Keratinocyte (primary cell): Measurements from ENCODE around the gene MAJIN. TPM values are rescaled to one million over a fixed set of nuclear protein-coding genes. Genes with fewer than 3 reads are reported as not detected.

Experiments used
- DNase-seq: peaks from one replicate; pipeline ENCODE4 v3.0.0-alpha.2; 2011; ENCODE audit warnings: low read depth, missing footprints, low spot score
- FAIRE-seq: peaks from 2 replicates; lab custom pipeline; 2011; peaks lifted over from hg19 to GRCh38; lab: Jason Lieb, UNC
- H2AFZ ChIP-seq: 2 replicates; pipeline ENCODE4 v1.6.0; 2012; ENCODE audit warnings: low read length, control low read depth, inconsistent platforms; ENCODE audit not compliant: control insufficient read depth
- H3K27ac ChIP-seq: 2 replicates; pipeline ENCODE4 v1.5.1; 2011; ENCODE audit warnings: low read length; ENCODE audit not compliant: control insufficient read depth, insufficient read depth
- H3K27me3 ChIP-seq: 3 replicates; pipeline ENCODE4 v1.6.0; 2011; ENCODE audit warnings: low read length; ENCODE audit not compliant: control insufficient read depth, insufficient read depth; ENCODE audit errors: extremely low read depth
- H3K36me3 ChIP-seq, 2 experiments: 2 replicates in 1 of 2; 3 replicates in 1 of 2; pipeline ENCODE4 v1.5.1; 2011; ENCODE audit warnings: low read length in 2 of 2, mild to moderate bottlenecking in 1 of 2; ENCODE audit not compliant: control insufficient read depth in 2 of 2, insufficient read depth in 2 of 2; ENCODE audit errors: extremely low read depth in 1 of 2
- H3K4me1 ChIP-seq: 3 replicates; pipeline ENCODE4 v1.5.1; 2011; ENCODE audit warnings: low read length; ENCODE audit not compliant: control insufficient read depth, insufficient read depth; ENCODE audit errors: extremely low read depth
- H3K4me2 ChIP-seq: 3 replicates; pipeline ENCODE4 v1.6.0; 2011; ENCODE audit warnings: low read depth, low read length; ENCODE audit not compliant: control insufficient read depth, insufficient read depth; ENCODE audit errors: extremely low read depth
- H3K4me3 ChIP-seq, 3 experiments: fragments of 200-600 bp in 1 of 3; sonication (generic) in 1 of 3; 2 replicates in 2 of 3; 3 replicates in 1 of 3; pipeline ENCODE4 v1.5.1; 2011 to 2016; ENCODE audit warnings: low read length in 3 of 3, mild to moderate bottlenecking in 3 of 3, control low read depth in 2 of 3, inconsistent platforms in 1 of 3, low read depth in 1 of 3, mixed read lengths in 1 of 3, mixed run types in 1 of 3, moderate library complexity in 1 of 3; ENCODE audit not compliant: control insufficient read depth in 2 of 3, insufficient read depth in 2 of 3; ENCODE audit errors: extremely low read depth in 1 of 3
- H3K79me2 ChIP-seq: 2 replicates; pipeline ENCODE4 v1.6.0; 2012; ENCODE audit warnings: low read length; ENCODE audit not compliant: control insufficient read depth, insufficient read depth
- H3K9ac ChIP-seq: 3 replicates; pipeline ENCODE4 v1.6.0; 2011; ENCODE audit warnings: low read length; ENCODE audit not compliant: control insufficient read depth, insufficient read depth; ENCODE audit errors: extremely low read depth
- H3K9me1 ChIP-seq: 3 replicates; pipeline ENCODE4 v1.6.0; 2011; ENCODE audit warnings: low read length; ENCODE audit not compliant: control insufficient read depth, insufficient read depth; ENCODE audit errors: extremely low read depth
- H3K9me3 ChIP-seq: 2 replicates; pipeline ENCODE4 v1.5.1; 2012; ENCODE audit warnings: low read depth, low read length; ENCODE audit not compliant: control insufficient read depth
- H4K20me1 ChIP-seq: 3 replicates; pipeline ENCODE4 v1.6.0; 2011; ENCODE audit warnings: low read length; ENCODE audit not compliant: control insufficient read depth, insufficient read depth; ENCODE audit errors: extremely low read depth
- CTCF ChIP-seq, 3 experiments: IDR thresholded peaks in 1 of 3; conservative IDR thresholded peaks in 1 of 3; optimal IDR thresholded peaks in 1 of 3; 2 replicates in 2 of 3; 3 replicates in 1 of 3; pipeline versions ENCODE3 to v1.5.1; 2011; ENCODE audit warnings: low read length in 3 of 3, mild to moderate bottlenecking in 3 of 3, moderate library complexity in 2 of 3, control low read depth in 1 of 3, inconsistent platforms in 1 of 3; ENCODE audit not compliant: insufficient read depth in 2 of 3; ENCODE audit errors: extremely low read depth in 1 of 3
- EZH2 ChIP-seq: IDR thresholded peaks from one replicate; pipeline ENCODE4 v1.6.1; 2012; ENCODE audit warnings: inconsistent platforms, mild to moderate bottlenecking, low read length, moderate library complexity
- dilution Hi-C: fragments of 300-500 bp; cut with MboI; formaldehyde crosslinking; loops from one replicate; pipeline ENCODE4 v1.7.0; 2020; ENCODE audit warnings: low sequenced_read_pairs; ENCODE audit not compliant: extremely low pct_ligation_motif_present
- polyA plus RNA-seq, 5 experiments: library from polyadenylated mRNA; depleted of rRNA in 3 of 5; stranded (reverse) in 3 of 5; stranded (forward) in 1 of 5; unstranded in 1 of 5; fragments of >200 nt; gene quantifications; 1 replicate in 1 of 5; 2 replicates in 3 of 5; 3 replicates in 1 of 5; pipeline versions ENCODE4 v1.2.1 to v1.2.3, GENCODE V29; 2011 to 2012; ENCODE audit warnings: missing spikeins in 2 of 5, low read depth in 1 of 5, low replicate concordance in 1 of 5

Gene MAJIN
- polyA plus RNA-seq, 1 donor (not counting 4 experiments of a cell fraction or from before 2014, with no cell fraction given): 0.09 TPM

DNA sequence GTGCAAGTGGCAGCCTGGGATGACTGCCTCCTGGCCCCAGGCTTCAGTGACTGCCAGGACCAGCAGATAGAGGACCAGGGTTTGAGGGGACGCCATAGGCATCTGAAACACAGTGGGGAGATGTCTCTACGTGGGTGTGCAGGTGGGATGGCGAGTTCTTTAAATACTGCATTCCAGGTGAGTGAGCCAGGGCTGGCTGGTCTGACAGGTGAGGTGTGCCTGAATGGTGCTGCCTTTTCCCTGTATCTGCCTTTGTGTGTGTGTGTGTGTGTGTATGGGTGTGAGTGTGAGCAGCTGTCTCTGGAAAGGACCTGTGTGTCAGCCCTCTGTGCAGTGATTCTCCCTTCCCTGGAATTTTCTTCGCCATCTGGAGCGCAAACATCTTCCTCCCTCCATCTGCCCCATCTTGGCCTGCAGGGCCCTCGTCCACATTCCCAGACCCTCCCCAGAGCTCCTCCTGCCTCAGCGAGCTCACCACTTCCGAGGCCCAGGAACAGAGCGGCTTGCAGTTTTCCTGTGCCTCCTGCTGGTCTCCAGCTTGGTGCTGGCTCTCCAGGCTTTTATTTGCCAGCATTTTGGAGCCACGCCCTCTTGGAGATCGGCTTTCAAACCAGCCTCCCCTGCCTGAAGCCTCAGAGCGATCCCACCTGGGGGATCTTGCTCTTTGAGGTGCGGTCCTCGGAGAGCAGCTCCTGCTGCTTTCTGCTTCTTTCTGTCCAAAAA is 36.4 kb downstream of the MAJIN start, which contains the start of gene GPHA2:
GPHA2 (minus strand) TSS at position 535 of the 723 bp plus-strand sequence; CDS start at position 102, 433 bp downstream.
- H4K20me1 ChIP-seq: no peaks in the 10 kb centered on the region
- dilution Hi-C loops: no loop called here
- no peak within 1 kb of the TSS for H3K9ac ChIP-seq
- H3K36me3 ChIP-seq: peaks cover 9 to 21% of the 10 kb centered on the region in 2 experiments
- H2AFZ ChIP-seq: no peak within 1 kb of the TSS
- H3K4me3 ChIP-seq: no peak within 1 kb of the TSS
- no peaks in the 10 kb centered on the region for H3K79me2 ChIP-seq
- H3K9me1 ChIP-seq: no peaks in the 10 kb centered on the region
- TF ChIP-seq EZH2 (no peak), CTCF (optimal IDR thresholded peaks at IDR 0.05 in 1 of 3, IDR thresholded peaks at IDR 0.05 in 1 of 3, conservative IDR thresholded peaks at IDR 0.05 in 1 of 3; ENCODE audit: extremely low read depth in 1 of 3, insufficient read depth in 2 of 3, low read length in 3 of 3) (no peak)
- no peaks in the 10 kb centered on the region for H3K9me3 ChIP-seq
- DNase-seq (no peak), FAIRE-seq (no peak)
- no peak within 1 kb of the TSS for H3K4me2 ChIP-seq
- H3K4me1 ChIP-seq: peaks cover 2% of the 10 kb centered on the region
- no peak within 1 kb of the TSS for H3K27ac ChIP-seq
- H3K27me3 ChIP-seq: no peaks in the 10 kb centered on the region

DNA sequence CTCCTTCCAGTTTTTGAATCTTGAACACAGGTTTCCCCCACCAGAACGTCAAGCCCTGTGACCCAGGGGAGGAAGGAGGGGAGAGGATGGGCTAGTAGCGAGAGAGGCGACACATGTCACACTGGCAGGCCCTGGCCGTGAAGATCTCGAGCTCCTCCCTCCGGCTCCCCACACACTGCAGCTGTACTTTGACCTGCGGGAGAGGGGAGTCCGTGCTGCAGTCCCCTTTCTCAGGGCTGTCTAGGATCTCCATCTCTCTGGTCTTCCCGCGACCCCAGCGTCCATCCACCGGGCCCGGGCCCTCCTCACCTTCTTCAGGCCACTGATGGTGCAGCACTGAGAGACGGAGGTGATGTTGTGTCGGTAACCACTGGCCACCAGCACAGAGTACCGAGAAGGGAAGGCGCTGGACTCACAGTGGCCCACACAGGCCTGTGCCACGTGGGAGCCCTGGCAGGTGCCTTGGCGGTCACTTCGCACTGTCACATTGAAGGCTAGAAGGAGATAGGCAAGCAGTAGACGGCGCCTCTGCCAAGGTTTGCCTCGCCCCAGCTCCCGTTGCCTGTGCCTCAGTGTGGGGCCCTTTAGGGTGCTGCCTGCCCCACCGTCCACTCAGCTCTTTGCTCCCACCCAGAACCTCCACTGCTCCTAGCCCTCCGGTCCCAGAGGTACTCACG is 37.1 kb downstream of the MAJIN start:
- TF ChIP-seq CTCF (optimal IDR thresholded peaks at IDR 0.05 in 1 of 3, IDR thresholded peaks at IDR 0.05 in 1 of 3, conservative IDR thresholded peaks at IDR 0.05 in 1 of 3; ENCODE audit: extremely low read depth in 1 of 3, insufficient read depth in 2 of 3, low read length in 3 of 3): no peak
- TF ChIP-seq EZH2: no peak
- Histone ChIP-seq H3K27me3 (no peaks in the 10 kb centered on the region), H3K36me3 (peaks cover 12 to 26% of the 10 kb centered on the region in 2 experiments), H3K79me2 (no peaks in the 10 kb centered on the region), H2AFZ (no peak overlapping the region), H3K9ac (no peak overlapping the region), H3K4me1 (peaks cover 2% of the 10 kb centered on the region), H3K4me2 (no peak overlapping the region), H4K20me1 (no peaks in the 10 kb centered on the region), H3K9me1 (no peaks in the 10 kb centered on the region), H3K9me3 (no peaks in the 10 kb centered on the region), H3K4me3 (no peak overlapping the region), H3K27ac (no peak overlapping the region)
- dilution Hi-C loops: no loop called here
- no peak for DNase-seq
- no peak for FAIRE-seq
